Stimulated activated CD4-positive, alpha-beta T cell treated with anti-CD3 and anti-CD28 coated beads, Interleukin-4, amount 100 ng/mL, for 4 hours (primary cell): ENCODE data around the gene CD276.

ENCODE experiments used
- DNase-seq, 2 experiments: peaks; one replicate each; pipeline ENCODE4 v3.0.0-alpha.2; 2020

The CD276 gene

DNA sequence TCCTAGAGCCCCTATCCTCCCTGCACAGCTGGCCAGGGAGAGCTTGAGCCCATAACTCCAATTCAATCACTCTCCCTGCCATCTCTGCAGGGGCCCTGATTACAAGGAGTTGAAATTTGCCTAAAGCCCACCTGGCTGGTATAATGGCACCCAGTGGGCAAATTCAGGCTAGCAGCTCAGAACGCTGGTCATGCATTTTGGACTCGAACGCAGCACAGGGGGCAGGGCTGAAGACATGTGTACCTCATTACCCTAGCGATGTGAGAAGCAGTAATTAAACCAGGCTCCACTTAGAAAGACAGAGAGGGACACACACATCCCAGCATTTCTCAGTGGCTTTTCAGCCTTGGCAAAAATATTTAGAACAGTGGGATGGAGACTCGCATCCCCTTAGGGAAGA, 65.8 kb downstream of the CD276 start:
- no peak for DNase-seq

DNA sequence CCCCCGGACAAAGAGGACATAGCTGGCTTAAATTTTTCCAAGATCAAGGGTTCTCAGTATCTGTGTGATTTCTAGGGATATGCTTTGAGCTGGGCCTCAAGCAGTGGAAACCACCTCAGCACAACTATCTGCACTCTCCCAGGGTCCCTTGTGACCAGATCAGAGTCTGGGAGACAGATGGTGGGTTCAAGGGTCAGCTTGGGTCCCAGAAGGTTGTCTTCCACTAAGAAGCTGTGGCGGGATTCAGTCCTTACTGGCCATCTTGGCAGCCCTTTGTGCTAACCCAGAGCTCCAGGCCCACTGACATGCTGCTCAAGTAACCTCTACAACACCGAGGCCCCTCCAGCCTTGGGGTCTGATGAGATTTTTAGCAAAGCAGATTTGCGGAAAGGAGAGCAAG, 66.3 kb downstream of the CD276 start:
- DNase-seq: no peak

DNA sequence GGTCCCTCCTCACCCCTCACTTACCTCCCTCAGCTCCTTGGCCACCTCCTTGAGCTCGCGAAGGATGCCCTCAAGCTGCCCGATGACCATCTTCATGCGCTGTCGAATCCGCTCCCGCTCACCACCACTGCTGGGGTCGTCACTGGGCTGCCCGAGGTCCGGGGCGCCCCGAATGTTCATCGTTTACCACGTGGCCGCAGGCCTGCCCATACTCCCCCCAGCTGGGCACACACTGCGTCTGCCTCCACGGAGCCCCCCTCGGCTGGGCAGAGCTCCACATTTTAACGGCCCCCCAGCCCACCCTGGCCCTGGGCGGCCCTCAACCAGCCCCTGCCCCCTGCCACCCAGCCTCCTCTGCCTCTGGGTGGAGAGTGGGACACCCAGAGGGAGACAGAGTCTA, 66.8 kb downstream of the CD276 start:
- no peak for DNase-seq

DNA sequence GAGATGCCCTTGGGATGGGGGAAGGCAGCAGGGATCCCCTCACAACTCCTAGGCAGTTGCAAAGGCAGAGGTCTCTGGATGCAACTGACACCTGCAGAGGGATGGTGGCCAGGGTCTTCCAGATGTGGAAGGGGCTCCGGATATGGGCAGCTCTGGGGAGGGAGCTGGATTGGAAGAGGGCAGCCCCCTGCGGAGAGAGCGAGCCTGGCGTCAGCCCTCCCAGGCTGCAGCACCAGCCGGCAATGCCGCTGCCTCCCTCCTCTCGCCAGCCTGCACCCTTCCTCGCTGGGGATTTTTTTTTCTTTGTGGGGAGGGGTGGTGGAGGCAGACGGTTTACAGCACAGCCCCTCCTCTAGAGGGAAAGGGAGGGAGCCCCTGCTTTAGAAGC, 67.3 kb downstream of the CD276 start:
- DNase-seq: no peak

DNA sequence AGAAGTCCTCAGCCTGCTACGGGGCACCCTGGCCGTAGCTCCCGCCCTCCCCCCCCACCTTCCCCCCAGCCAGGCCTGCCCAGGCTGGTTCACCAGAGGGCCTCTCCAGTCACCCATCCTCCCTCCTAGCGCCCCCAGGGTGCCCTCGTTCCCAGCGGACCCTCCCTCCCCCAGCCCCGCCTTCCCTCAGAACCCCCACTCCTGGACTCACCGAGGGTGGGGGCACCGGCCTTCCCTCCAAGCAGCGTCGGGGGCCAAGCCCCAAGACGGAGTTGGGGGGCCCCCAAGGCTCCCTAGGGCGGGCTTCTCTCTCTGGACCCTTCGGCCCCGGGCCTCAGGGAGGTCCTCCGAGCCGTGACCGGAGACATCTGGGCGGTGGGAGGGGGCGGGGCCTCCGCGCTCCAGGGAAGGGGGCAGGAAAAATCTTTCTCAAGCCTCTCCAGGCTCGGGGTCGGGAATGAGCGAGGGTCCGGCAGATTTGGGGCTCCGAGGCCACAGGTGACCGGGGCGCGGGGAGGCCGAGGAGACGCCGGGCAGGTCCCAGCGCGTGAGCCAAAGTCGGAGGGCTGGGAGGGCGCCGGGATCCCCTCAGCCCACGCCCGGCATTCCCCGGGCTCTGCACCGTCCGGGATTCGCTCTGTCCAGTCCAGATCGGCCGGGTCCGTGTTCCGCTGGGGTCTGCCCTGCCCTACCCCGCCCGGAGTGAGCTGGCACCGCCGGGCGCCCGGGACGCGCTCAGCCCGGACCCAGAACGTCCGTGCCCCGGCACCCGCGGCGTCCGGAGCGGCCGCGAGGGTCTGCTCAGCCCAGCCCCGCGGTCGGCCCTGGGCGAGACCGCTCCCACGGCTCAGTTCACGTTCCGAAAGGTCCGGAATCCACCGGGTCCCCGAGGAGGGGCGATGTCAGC, 68.0 kb downstream of the CD276 start:
- no peak for DNase-seq

DNA sequence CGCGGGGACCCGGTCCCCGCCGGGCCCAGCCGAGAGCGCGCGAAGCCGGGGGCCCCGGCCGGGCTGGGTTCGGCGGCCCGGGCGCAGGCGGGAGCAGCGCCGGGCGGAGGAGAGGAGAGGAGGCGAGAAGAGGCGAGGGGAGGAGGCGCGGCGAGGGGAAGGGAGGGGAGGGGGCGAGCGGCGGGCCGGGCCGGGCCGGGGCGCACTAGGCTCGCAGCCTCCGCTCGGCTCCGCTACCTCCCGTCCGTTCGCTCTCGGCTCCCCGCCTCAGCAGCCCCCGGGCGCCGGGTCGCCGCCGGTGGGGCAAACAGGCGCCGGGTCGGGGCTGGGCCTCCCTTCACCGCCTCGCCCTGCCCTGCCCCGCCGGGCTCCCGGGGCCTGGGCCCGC, 68.6 kb downstream of the CD276 start:
- no peak for DNase-seq

DNA sequence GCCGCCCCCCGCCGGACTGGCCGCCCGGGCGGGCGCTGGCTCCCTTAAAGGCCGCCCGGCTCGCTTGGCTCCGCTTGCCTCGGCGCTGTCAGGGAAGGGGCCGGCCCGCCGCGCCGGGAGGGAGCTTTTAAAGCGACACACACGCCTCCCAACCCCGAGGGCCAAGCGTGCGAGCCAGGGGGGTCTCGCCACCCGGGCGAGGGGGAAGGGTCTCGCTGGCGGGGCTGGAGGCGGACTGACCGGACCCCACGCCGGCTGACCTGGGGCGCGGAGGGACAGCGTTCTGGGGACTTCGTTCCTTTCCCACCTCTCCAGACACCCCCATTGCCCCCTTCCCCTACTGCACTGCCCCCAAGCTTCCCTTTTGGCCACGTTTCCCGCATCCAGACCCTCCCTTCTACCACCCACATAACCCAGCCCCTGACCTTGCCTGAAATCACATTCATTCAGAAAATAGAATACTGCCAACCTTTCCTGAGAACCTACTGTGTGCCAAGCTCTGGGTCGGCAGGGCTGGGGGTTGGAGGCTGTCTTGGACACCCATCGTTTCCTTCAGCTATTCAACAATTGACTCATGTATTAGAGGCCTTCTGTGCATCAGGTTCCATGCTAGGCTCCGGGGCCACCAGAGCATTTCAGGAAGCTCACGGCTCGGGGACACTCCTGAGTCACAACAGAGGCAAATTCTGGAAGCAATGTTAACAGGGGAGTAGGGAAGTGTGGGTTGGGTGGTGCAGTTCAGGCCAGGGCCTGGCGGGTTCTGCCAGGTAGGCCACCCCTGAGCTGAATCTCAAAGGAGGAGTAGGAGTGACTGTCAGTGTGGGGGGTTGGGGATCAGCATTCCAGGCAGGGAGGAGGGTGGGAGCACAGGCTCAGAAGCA, 69.3 kb downstream of the CD276 start, which contains the start of gene INSYN1:
TSS of gene INSYN1 (minus strand) at position 102 of the 881 bp plus-strand sequence. CDS start 2,221 bp downstream, outside the sequence.
- DNase-seq: no peak

DNA sequence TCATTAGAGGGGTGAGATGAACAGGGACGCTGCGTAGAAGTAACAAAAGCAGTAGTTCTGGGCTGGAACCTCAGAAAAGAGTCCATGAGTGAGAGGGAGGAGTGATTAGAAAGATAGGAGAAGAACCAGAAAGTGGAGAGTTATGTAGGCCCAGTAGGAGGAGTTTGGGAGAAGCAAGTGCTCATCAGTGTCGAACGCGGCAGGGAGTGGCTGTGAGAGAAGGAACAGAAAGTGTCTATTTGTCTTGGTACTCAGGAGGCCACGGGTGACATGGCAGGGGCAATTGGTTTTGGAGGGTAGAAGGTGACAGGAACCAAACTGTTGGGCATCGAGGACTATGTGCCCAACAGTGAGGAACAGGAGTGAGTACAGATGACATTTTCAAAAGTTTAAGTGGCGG, 70.3 kb downstream of the CD276 start:
- DNase-seq: no peak

DNA sequence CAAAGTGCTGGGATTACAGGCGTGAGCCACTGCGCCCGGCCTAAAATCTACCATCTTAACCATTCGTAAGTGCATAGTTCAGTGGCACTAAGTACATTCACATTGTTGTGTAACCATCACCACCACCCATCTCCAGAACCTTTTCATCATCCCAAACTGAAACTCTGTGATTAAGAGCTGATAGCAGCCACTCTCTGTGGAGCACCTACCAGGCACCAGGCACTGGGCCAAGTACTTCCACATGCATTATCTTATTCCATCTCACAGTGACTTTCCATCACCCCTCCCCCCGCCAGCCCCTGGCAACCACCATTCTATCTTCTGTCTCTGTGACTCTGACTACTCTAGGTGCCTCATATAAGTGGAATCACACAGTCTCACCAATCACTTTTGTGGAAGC, 71.3 kb downstream of the CD276 start:
- no peak for DNase-seq

DNA sequence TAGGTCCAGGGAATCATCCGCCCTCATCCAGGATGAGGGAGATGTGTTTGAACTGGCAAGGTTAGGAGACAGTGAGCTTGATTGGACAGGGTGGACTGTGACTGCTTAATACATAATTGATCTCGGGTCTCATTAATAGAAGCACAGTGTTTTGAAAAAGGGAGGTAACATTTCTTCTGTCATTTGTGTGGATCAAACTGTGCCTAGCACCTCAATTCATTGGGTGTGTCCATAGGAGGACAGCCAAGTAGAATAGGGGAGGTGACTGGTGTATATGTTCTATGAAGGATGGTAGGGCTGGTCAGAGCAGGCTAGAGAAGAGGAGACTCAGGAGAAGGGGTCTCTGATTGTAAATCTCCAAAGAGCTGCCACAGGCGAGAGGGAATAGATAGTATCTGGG, 71.8 kb downstream of the CD276 start:
- DNase-seq: no peak

DNA sequence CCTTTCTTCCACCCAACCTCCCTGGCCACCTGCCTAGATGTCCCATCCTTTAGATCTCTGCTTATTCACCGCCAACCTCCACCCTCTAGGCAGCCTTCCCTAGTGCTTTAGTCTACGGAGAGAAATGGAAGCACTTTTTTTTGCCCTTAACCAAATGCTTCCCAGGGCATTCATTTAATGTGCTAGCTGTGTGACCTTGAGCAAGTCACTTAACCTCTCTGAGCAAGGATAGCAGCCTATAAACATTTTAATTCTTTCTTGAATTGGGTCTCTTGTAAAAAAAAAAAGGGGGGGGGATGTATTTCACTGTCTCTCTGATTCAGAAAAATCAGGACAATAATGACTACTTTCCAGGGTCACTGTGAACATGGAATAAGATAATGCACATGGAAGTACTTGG, 72.2 kb downstream of the CD276 start:
- no peak for DNase-seq

DNA sequence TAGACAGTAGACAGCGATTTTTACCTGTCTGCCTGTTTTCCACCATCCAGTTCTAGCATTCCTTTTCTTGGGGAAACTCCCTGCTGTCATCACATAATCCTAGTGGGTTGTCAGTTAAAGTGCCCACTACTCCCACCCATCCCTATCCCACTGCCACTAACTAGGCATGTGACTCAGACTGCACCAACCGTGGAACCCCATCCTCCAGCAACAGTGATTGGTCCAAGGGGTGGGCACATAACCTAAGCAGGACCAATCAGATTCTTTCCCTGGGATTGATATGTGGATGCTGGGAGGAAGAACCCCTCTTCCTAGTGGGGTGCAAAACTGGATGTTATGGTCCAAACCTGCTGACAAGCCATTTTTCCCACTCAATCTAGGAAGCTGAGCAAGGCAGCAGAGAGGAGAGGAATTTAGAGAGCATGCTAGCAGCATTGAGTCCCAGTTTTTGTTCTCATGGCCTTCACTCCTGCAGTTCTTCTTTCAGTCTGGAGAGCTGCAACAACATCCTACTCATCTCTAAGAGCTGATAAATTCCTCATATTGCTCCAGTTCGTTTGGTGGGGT, 72.8 kb downstream of the CD276 start:
- DNase-seq: no peak

DNA sequence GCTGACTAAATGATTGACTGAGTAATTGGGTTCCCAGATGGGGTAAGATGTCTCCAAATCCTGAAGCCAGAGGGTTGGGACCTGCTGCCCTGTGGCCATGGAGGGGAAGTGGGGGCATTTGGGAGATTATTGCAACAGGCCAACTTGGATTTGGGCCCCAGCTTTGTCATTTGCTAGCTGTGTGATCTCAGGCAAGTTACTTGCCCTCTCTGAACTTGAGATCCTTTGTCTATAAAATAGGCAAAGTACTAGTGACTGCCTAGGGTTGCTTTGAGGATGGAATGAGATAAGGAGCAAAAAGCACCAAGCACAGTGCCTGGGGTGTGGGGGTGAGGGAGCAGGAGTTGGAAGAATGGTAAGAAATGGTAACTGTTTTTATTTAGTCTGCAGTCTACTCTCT, 73.4 kb downstream of the CD276 start:
- no peak for DNase-seq

DNA sequence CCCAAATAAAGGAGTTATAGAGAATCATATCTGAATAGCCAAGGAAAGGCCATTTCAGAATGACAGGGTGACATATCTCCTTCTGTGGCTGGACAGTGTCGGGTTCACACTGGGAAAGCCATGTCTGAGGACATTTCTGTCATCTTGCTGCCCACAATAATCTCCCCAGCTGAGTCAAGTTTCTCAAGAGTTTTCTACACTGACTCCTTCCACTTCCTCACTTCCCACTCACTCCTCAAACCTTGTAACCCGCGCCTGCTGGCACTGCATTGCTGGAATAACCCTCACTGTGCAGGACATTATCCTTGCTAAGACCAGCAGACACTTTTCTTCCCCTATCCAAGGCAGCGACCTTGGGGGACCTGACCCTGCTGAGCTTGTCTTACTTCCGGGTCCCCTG, 74.3 kb downstream of the CD276 start:
- no peak for DNase-seq

DNA sequence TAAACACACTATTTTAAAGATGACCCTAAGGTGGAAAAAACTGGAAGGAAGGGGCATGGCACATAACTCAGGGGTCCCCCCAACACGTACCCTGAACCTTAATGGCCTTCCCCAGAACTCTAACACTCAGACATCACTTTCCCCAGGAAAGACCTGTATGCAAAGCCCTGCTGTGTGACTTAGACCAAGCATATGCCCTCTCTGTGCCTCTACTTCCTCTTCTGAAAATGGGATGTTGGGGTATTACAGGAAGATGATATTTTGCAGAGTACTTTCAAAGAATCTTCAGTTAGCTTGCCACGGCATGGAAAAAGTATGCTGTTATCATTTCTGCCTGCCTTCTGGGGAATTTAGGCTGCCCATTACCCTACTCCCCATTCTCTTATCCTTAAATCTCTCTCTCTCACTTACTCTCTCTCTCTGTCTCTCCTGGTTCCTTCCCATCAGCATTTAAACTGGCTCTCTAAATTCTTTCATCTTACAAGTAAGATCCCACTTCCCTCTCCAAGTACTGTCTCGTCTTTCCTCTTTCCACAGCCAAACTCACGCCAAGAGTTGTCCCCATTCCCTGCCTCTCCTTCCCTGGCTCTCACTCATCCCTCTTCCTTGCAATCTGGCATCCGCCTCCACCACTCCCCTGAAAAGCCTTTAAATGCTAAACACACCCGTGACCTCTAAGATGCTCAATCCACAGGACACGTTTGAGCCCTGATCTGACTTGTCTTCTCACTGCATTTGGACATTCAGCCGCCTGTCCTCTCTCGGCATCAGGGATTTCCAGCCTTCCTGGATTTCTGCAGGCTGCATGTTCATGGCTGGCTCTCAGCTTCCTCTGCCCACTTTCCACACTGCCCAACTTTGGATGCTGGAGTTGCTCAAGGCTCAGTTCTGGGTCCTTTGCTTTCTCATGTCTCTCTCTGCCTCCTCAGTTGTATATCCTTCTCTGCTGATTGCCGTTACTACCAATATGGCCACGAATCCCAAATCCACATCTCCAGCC, 76.4 kb downstream of the CD276 start:
- no peak for DNase-seq

DNA sequence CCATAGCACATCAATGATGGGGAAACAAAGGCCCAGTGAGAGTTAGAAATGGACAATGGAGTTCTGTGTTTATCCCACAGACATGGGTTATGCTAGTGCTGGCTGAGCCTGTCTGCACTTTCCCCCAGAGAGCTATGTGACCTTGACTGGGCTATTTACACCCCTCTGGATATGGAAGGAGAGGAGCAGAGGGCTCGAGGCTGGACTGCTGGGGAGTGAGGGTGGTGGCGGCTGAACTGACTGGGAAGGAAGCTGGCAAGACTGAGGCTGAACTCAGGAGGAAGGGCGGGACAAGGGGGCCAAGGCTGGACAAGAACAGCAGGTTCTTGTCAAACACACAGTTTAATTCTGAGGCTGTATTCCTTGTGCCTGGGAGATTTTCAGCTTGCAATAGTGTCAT, 79.7 kb downstream of the CD276 start:
- DNase-seq: no peak
